Measurements from ENCODE around the gene ST6GALNAC5.

GRCh38 chr1:77085109-77085508, 217.8 kb downstream of the ST6GALNAC5 start:
- TF ChIP-seq CTCF (IDR thresholded peaks at IDR 0.05) (no peak), EP300 (IDR thresholded peaks at IDR 0.05) (no peak)

Data from sigmoid colon (tissue), 4 donors.